ENCODE data around the gene RAB11FIP4. TPM values are rescaled to one million over a fixed set of nuclear protein-coding genes. Genes with fewer than 3 reads are reported as not detected.

RAB11FIP4 gene
- polyA plus RNA-seq, 1 of the 3 experiments (the other 2 are of a cell fraction) = 9.4 TPM

- Histone ChIP-seq H3K27ac (ENCODE audit: low read depth in 2 of 2, low read length in 1 of 2) (peak overlapping the region in 1 of 2 experiments; percentile 96; a peak in 2 of 4 replicates), H2AFZ (ENCODE audit: low read depth) (no peak overlapping the region), H3K79me2 (ENCODE audit: insufficient read depth) (no peaks in the 10 kb centered on the region), H3K9ac (no peak overlapping the region), H4K20me1 (ENCODE audit: insufficient read depth) (no peaks in the 10 kb centered on the region), H3K4me3 (ENCODE audit: low read depth in 2 of 2, low read length in 1 of 2) (no peak overlapping the region), H3K9me2 (no peaks in the 10 kb centered on the region), H3K4me1 (ENCODE audit: control insufficient read depth in 1 of 2, insufficient read depth in 2 of 2, low read depth in 1 of 2, low read length in 1 of 2) (peaks cover 0 to 28% of the 10 kb centered on the region in 2 experiments; a peak in 2 of 4 replicates), H3F3A (replicated peaks; ENCODE audit: insufficient read depth) (no peaks in the 10 kb centered on the region), H3K4me2 (no peak overlapping the region), H3K36me3 (replicated peaks in 1 of 2; ENCODE audit: control insufficient read depth in 1 of 2, insufficient read depth in 2 of 2, low read length in 1 of 2) (no peaks in the 10 kb centered on the region), H3K27me3 (ENCODE audit: insufficient read depth) (no peaks in the 10 kb centered on the region), H3K9me3 (no peaks in the 10 kb centered on the region)
- WGBS (ENCODE audit: low lambda C conversion rate) = 61% methylated on average over 12 of the region's 17 CpGs
- TF ChIP-seq CTCF (IDR thresholded peaks at IDR 0.05) (no peak), EP300 (IDR thresholded peaks at IDR 0.05; ENCODE audit: borderline replicate concordance in 1 of 2, low read depth in 1 of 2, low read length in 1 of 2) (peak in 1 of 2 experiments; percentile 96; a peak in 2 of 4 replicates), MXI1 (IDR thresholded peaks at IDR 0.05; ENCODE audit: low read depth, low read length) (peak; percentile 67; the same call in 1 of the 2 replicates), GABPA (IDR thresholded peaks at IDR 0.05; ENCODE audit: low read depth) (no peak), POLR2AphosphoS5 (IDR thresholded peaks at IDR 0.05; ENCODE audit: low read depth, low read length) (peak; percentile 21; the same call in 1 of the 2 replicates), GATA2 (CRISPR knock-in tag; IDR thresholded peaks at IDR 0.05) (peak; percentile 100), CHD2 (IDR thresholded peaks at IDR 0.05; ENCODE audit: low read length, partially characterized antibody) (peak; percentile 90), RCOR1 (IDR thresholded peaks at IDR 0.05; ENCODE audit: low read length) (peak; percentile 99), FOXM1 (IDR thresholded peaks at IDR 0.05; ENCODE audit: low read depth) (no peak), FOSL2 (IDR thresholded peaks at IDR 0.05; ENCODE audit: borderline replicate concordance, low read depth) (no peak), NFIC (IDR thresholded peaks at IDR 0.05; ENCODE audit: borderline replicate concordance) (no peak), FOXJ3 (CRISPR knock-in tag; IDR thresholded peaks at IDR 0.05) (peak; percentile 95), JUND (IDR thresholded peaks at IDR 0.05) (no peak), TCF12 (IDR thresholded peaks at IDR 0.05) (peak; percentile 57), RAD21 (IDR thresholded peaks at IDR 0.05; ENCODE audit: low read length) (peak; percentile 30)
- ChIA-PET CTCF (interaction anchor here (0.6 to 7.1 kb wide), 15 partner anchors 10 to 922 kb away, joined by 3 to 35 read pairs (median 5); no protein-coding TSS in a partner anchor), POLR2A (interaction anchor here (0.6 to 2.0 kb wide), 9 partner anchors 20 to 124 kb away, joined by 3 to 10 read pairs (median 5); partner anchors contain the start of gene RAB11FIP4)
- peak; percentile 83 for DNase-seq
Measured at GRCh38 chr17:31425282-31426040, 34.0 kb downstream of the RAB11FIP4 start.

GRCh38 chr17:31427684-31428083 is 36.2 kb downstream of the RAB11FIP4 start:
- Histone ChIP-seq H2AFZ (ENCODE audit: low read depth) (no peak overlapping the region), H3K27ac (ENCODE audit: low read depth in 2 of 2, low read length in 1 of 2) (peak overlapping the region in 1 of 2 experiments; percentile 36; a peak in 1 of 4 replicates), H3K36me3 (replicated peaks in 1 of 2; ENCODE audit: control insufficient read depth in 1 of 2, insufficient read depth in 2 of 2, low read length in 1 of 2) (no peaks in the 10 kb centered on the region), H4K20me1 (ENCODE audit: insufficient read depth) (no peaks in the 10 kb centered on the region), H3K4me1 (ENCODE audit: control insufficient read depth in 1 of 2, insufficient read depth in 2 of 2, low read depth in 1 of 2, low read length in 1 of 2) (peaks cover 0 to 28% of the 10 kb centered on the region in 2 experiments; a peak in 2 of 4 replicates), H3K4me2 (no peak overlapping the region), H3K9ac (no peak overlapping the region), H3K4me3 (ENCODE audit: low read depth in 2 of 2, low read length in 1 of 2) (no peak overlapping the region), H3F3A (replicated peaks; ENCODE audit: insufficient read depth) (no peaks in the 10 kb centered on the region), H3K9me3 (no peaks in the 10 kb centered on the region), H3K27me3 (ENCODE audit: insufficient read depth) (no peaks in the 10 kb centered on the region), H3K79me2 (ENCODE audit: insufficient read depth) (no peaks in the 10 kb centered on the region), H3K9me2 (no peaks in the 10 kb centered on the region)
- ChIA-PET CTCF (interaction anchor here (1.3 to 7.1 kb wide), 4 partner anchors 9 to 97 kb away, joined by 3 to 35 read pairs (median 6); no protein-coding TSS in a partner anchor), POLR2A (no interaction called here)
- TF ChIP-seq RFX5 (IDR thresholded peaks at IDR 0.05; ENCODE audit: low read length) (no peak), RAD21 (IDR thresholded peaks at IDR 0.05; ENCODE audit: low read length) (peak; percentile 25; the same call in 1 of the 2 replicates)
- 71% methylated on average over 3 of the region's 4 CpGs for WGBS (ENCODE audit: low lambda C conversion rate)
- no peak for DNase-seq
